NT2/D1 (cell line): ENCODE data around the gene DOCK2.

Experiments used
- SUZ12 ChIP-seq: IDR thresholded peaks from 2 replicates; pipeline ENCODE4 v1.6.1; 2011; ENCODE audit not compliant: insufficient read length, insufficient read depth; ENCODE audit errors: extremely low read depth
- YY1 ChIP-seq: IDR thresholded peaks from 2 replicates; pipeline ENCODE4 v1.6.1; 2011; ENCODE audit not compliant: insufficient read length, insufficient read depth
- ZNF274 ChIP-seq: IDR thresholded peaks from 2 replicates; pipeline ENCODE4 v1.6.1; 2011; ENCODE audit warnings: mild to moderate bottlenecking, low read depth, low read length

DNA sequence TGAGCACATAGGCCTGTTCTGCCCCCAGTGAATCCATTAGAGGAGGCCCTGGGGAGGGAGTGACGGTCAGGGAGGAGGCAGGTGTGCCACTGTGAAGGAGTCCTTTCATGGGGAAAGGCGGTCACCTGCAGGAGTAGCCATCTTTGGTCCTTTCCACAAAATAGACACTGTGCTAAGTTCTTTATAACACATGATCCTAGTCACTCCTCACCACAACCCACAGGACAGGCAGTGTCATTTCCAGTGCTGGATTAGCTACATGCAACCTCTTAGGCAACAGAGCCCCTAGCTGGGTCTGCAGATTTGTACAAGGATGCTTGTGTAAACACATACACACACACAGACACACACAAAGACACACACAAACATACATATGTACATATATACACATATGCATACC lies 18.3 kb downstream of the DOCK2 start:
- TF ChIP-seq YY1 (no peak), SUZ12 (no peak), ZNF274 (no peak)
